Daoy (cell line): ENCODE results near the gene ORAI3. TPM values are rescaled to one million over a fixed set of nuclear protein-coding genes. Genes with fewer than 3 reads are reported as not detected.
"Not testable (repeated sequence)": the region's sequence is repeated elsewhere in the genome, so short reads cannot be mapped to it uniquely, and the experiment has no call there.

Source experiments
- DNase-seq: peaks from one replicate; pipeline ENCODE4 v3.0.0-alpha.2; 2015; ENCODE audit warnings: low read depth
- total RNA-seq: library from RNA; depleted of rRNA; stranded (reverse); fragments of >200 nt; shearing (Covaris generic); gene quantifications from 2 replicates; pipeline ENCODE4 v1.2.3, GENCODE V29; 2014

ORAI3 gene
- total RNA-seq, 1 experiment from 2014 or later = 1.5 TPM

GRCh38 chr16:30924076-30924912 lies 24.6 kb upstream of the ORAI3 start:
- no peak for DNase-seq

GRCh38 chr16:30924913-30925631 lies 23.8 kb upstream of the ORAI3 start:
- DNase-seq = no peak

- DNase-seq = no peak
Observed at GRCh38 chr16:30925632-30925987, 23.3 kb upstream of the ORAI3 start.

GRCh38 chr16:30925995-30926811 lies 22.7 kb upstream of the ORAI3 start:
- no peak for DNase-seq

GRCh38 chr16:30926937-30927788 lies 21.7 kb upstream of the ORAI3 start:
- no peak for DNase-seq

- DNase-seq = peak; percentile 64
Observed at GRCh38 chr16:30927789-30928378, 21.0 kb upstream of the ORAI3 start.

- no peak for DNase-seq
Observed at GRCh38 chr16:30928390-30928789, 20.5 kb upstream of the ORAI3 start.

- DNase-seq = no peak
Observed at GRCh38 chr16:30929167-30929566, 19.7 kb upstream of the ORAI3 start.

- DNase-seq = no peak
Observed at GRCh38 chr16:30930160-30930571, 18.7 kb upstream of the ORAI3 start.

- no peak for DNase-seq
Observed at GRCh38 chr16:30931068-30931650, 17.7 kb upstream of the ORAI3 start.

GRCh38 chr16:30934827-30935557 lies 13.9 kb upstream of the ORAI3 start:
- DNase-seq = peak; percentile 53

GRCh38 chr16:30937692-30938091 lies 11.2 kb upstream of the ORAI3 start:
- no peak for DNase-seq

- DNase-seq = not testable (repeated sequence)
Observed at GRCh38 chr16:30939571-30939970, 9.3 kb upstream of the ORAI3 start.

GRCh38 chr16:30941600-30942425 lies 7.1 kb upstream of the ORAI3 start:
- peak; percentile 72 for DNase-seq

GRCh38 chr16:30942426-30942806 lies 6.5 kb upstream of the ORAI3 start:
- no peak for DNase-seq

- no peak for DNase-seq
Observed at GRCh38 chr16:30944352-30944751, 4.5 kb upstream of the ORAI3 start.

- no peak for DNase-seq
Observed at GRCh38 chr16:30946671-30947540, 2.0 kb upstream of the ORAI3 start.

GRCh38 chr16:30947541-30947858 lies 1.4 kb upstream of the ORAI3 start:
- DNase-seq = no peak
